ENCODE data around the gene ERBB2.
A peak's percentile ranks its signal among the peaks of the same experiment; 100 is the strongest.

ERBB2 gene

DNA sequence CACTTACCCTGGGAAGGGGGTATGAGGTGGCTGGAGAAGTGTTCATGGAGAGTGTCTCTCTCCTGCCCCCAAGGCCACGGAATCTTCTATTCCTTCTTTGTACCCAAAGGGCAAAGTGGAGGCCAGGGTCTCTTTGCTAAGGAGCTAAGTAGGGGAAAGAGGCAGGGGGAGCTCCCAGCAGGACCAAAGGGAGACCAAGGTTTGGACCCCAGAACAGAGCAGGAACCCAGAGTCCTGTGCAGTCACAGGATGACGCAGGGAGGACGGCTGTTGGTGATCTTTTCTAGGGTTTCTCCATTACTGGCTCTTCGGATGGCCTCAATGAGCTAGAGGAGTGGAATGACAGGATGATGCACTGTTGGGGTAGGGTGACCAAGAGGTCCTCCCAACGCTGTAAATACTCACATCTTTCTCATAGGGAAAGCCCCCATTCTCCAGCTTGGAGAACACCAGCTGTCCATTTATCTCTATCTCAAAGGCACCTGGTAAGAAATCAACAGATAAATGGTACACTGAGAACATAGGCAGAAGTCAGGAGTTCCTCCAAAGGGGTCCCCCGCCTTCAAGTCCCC is 29.5 kb downstream of the ERBB2 start:
- no peak for DNase-seq

GRCh38 chr17:39730095-39730921 is 30.4 kb downstream of the ERBB2 start, which contains the start of gene MIEN1:
TSS of gene MIEN1 (minus strand) at chr17:39730532. CDS start at chr17:39730495, 37 bp downstream.
- Histone ChIP-seq H3K4ac (ENCODE audit: low read depth, low read length) (peak within 1 kb of the TSS; percentile 49), H3K18ac (ENCODE audit: low read length) (peak within 1 kb of the TSS; percentile 45), H3K9ac (ENCODE audit: low read length) (peak within 1 kb of the TSS; percentile 68), H3K79me1 (ENCODE audit: low read length) (no peaks in the 10 kb centered on the region), H4K8ac (ENCODE audit: low read depth, low read length) (no peak within 1 kb of the TSS), H3K4me1 (ENCODE audit: control insufficient read depth, low read depth, low read length) (no peaks in the 10 kb centered on the region), H3K4me3 (ENCODE audit: low read length) (peak within 1 kb of the TSS; percentile 48), H2AK5ac (ENCODE audit: low read length) (no peak within 1 kb of the TSS), H3K36me3 (ENCODE audit: control insufficient read depth, insufficient read depth, low read length) (no peaks in the 10 kb centered on the region), H2BK5ac (ENCODE audit: low read length) (no peak within 1 kb of the TSS), H3K4me2 (ENCODE audit: low read length) (peak within 1 kb of the TSS; percentile 77), H2BK120ac (ENCODE audit: low read depth, low read length) (no peak within 1 kb of the TSS), H3K23ac (ENCODE audit: low read length) (no peak within 1 kb of the TSS), H3K56ac (ENCODE audit: low read length) (peak within 1 kb of the TSS; percentile 82), H4K5ac (ENCODE audit: low read length) (no peak within 1 kb of the TSS), H3K79me2 (ENCODE audit: control insufficient read depth, insufficient read depth, low read length) (no peaks in the 10 kb centered on the region), H3K27me3 (ENCODE audit: insufficient read depth, low read length, poor library complexity) (no peaks in the 10 kb centered on the region), H2BK15ac (replicated peaks; ENCODE audit: low read depth) (no peak within 1 kb of the TSS), H3K27ac (ENCODE audit: low read depth, low read length) (peak within 1 kb of the TSS; percentile 38)
- DNase-seq, result peak; percentile 91
- WGBS (ENCODE audit: extremely low coverage, insufficient coverage, low lambda C conversion rate), result no CpG with 5 or more reads among the region's 65 CpGs

More for the DNA sequence above, 29.5 kb downstream of the ERBB2 start:
- no peak overlapping the region for H3K4ac ChIP-seq (ENCODE audit: low read depth, low read length)
- no peaks in the 10 kb centered on the region for H3K79me1 ChIP-seq (ENCODE audit: low read length)
- peaks cover 3% of the 10 kb centered on the region for H3K36me3 ChIP-seq (ENCODE audit: control insufficient read depth, insufficient read depth, low read length)
- no peak overlapping the region for H4K5ac ChIP-seq (ENCODE audit: low read length)
- no peak overlapping the region for H3K23ac ChIP-seq (ENCODE audit: low read length)
- H3K27ac ChIP-seq (ENCODE audit: low read depth, low read length), result no peak overlapping the region
- no peak overlapping the region for H2BK5ac ChIP-seq (ENCODE audit: low read length)
- no peaks in the 10 kb centered on the region for H3K27me3 ChIP-seq (ENCODE audit: insufficient read depth, low read length, poor library complexity)
- H3K9ac ChIP-seq (ENCODE audit: low read length), result peak overlapping the region; percentile 68
- H3K4me3 ChIP-seq (ENCODE audit: low read length), result no peak overlapping the region
- H3K56ac ChIP-seq (ENCODE audit: low read length), result peak overlapping the region; percentile 76
- no peaks in the 10 kb centered on the region for H3K4me1 ChIP-seq (ENCODE audit: control insufficient read depth, low read depth, low read length)
- H3K18ac ChIP-seq (ENCODE audit: low read length), result no peak overlapping the region
- no peak overlapping the region for H2BK15ac ChIP-seq (replicated peaks; ENCODE audit: low read depth)
- no peak overlapping the region for H2BK120ac ChIP-seq (ENCODE audit: low read depth, low read length)
- H4K8ac ChIP-seq (ENCODE audit: low read depth, low read length), result no peak overlapping the region
- H2AK5ac ChIP-seq (ENCODE audit: low read length), result no peak overlapping the region
- H3K4me2 ChIP-seq (ENCODE audit: low read length), result no peak overlapping the region
- H3K79me2 ChIP-seq (ENCODE audit: control insufficient read depth, insufficient read depth, low read length), result no peaks in the 10 kb centered on the region
- WGBS (ENCODE audit: extremely low coverage, insufficient coverage, low lambda C conversion rate), result no CpG with 5 or more reads among the region's 6 CpGs

- WGBS (ENCODE audit: extremely low coverage, insufficient coverage, low lambda C conversion rate), result no CpG with 5 or more reads among the region's 3 CpGs
- H3K36me3 ChIP-seq (ENCODE audit: control insufficient read depth, insufficient read depth, low read length), result no peaks in the 10 kb centered on the region
Observed at GRCh38 chr17:39732586-39732985, 32.7 kb downstream of the ERBB2 start.

DNA sequence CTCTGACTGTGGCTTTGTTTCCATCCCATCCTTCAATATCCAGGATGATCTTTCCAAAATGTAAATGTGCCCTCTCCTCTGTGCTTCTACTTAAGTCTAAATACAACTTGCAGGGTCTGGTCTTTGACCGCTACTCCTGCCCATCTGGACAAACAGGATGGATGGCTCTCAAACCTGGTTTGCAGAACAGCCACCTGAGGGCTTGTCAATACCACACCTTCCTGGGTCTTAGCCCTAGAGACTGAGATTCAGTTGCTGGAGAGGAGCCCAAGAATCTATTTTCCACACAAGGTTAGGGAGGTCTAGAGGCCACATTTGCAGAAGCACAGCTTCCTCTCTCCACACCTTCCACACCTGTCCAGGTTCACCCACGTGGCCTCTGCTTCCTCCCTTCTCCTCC is 36.0 kb downstream of the ERBB2 start:
- Histone ChIP-seq H3K27me3 (ENCODE audit: insufficient read depth, low read length, poor library complexity) (no peaks in the 10 kb centered on the region), H3K18ac (ENCODE audit: low read length) (no peak overlapping the region), H2BK120ac (ENCODE audit: low read depth, low read length) (no peak overlapping the region), H3K27ac (ENCODE audit: low read depth, low read length) (no peak overlapping the region), H2BK15ac (replicated peaks; ENCODE audit: low read depth) (no peak overlapping the region), H3K23ac (ENCODE audit: low read length) (no peak overlapping the region), H3K36me3 (ENCODE audit: control insufficient read depth, insufficient read depth, low read length) (no peaks in the 10 kb centered on the region), H3K4ac (ENCODE audit: low read depth, low read length) (no peak overlapping the region), H3K4me1 (ENCODE audit: control insufficient read depth, low read depth, low read length) (no peaks in the 10 kb centered on the region), H3K4me3 (ENCODE audit: low read length) (no peak overlapping the region), H4K8ac (ENCODE audit: low read depth, low read length) (no peak overlapping the region), H3K79me2 (ENCODE audit: control insufficient read depth, insufficient read depth, low read length) (no peaks in the 10 kb centered on the region), H3K56ac (ENCODE audit: low read length) (peak overlapping the region; percentile 25), H3K79me1 (ENCODE audit: low read length) (no peaks in the 10 kb centered on the region), H3K9ac (ENCODE audit: low read length) (no peak overlapping the region), H2BK5ac (ENCODE audit: low read length) (no peak overlapping the region), H2AK5ac (ENCODE audit: low read length) (no peak overlapping the region), H3K4me2 (ENCODE audit: low read length) (no peak overlapping the region), H4K5ac (ENCODE audit: low read length) (no peak overlapping the region)
- no CpG with 5 or more reads among the region's 2 CpGs for WGBS (ENCODE audit: extremely low coverage, insufficient coverage, low lambda C conversion rate)
- no peak for DNase-seq

More at GRCh38 chr17:39732586-39732985, 32.7 kb downstream of the ERBB2 start:
- no peak overlapping the region for H2AK5ac ChIP-seq (ENCODE audit: low read length)
- H3K9ac ChIP-seq (ENCODE audit: low read length), result no peak overlapping the region
- H3K4me1 ChIP-seq (ENCODE audit: control insufficient read depth, low read depth, low read length), result no peaks in the 10 kb centered on the region
- no peak overlapping the region for H3K4me3 ChIP-seq (ENCODE audit: low read length)
- no peak overlapping the region for H3K56ac ChIP-seq (ENCODE audit: low read length)
- no peak for DNase-seq
- no peak overlapping the region for H2BK15ac ChIP-seq (replicated peaks; ENCODE audit: low read depth)
- H3K79me1 ChIP-seq (ENCODE audit: low read length), result no peaks in the 10 kb centered on the region
- H2BK5ac ChIP-seq (ENCODE audit: low read length), result no peak overlapping the region
- no peak overlapping the region for H3K4me2 ChIP-seq (ENCODE audit: low read length)
- no peak overlapping the region for H4K5ac ChIP-seq (ENCODE audit: low read length)
- no peak overlapping the region for H3K4ac ChIP-seq (ENCODE audit: low read depth, low read length)
- H4K8ac ChIP-seq (ENCODE audit: low read depth, low read length), result no peak overlapping the region
- no peak overlapping the region for H3K27ac ChIP-seq (ENCODE audit: low read depth, low read length)
- H3K18ac ChIP-seq (ENCODE audit: low read length), result no peak overlapping the region
- H2BK120ac ChIP-seq (ENCODE audit: low read depth, low read length), result no peak overlapping the region
- H3K23ac ChIP-seq (ENCODE audit: low read length), result no peak overlapping the region
- H3K27me3 ChIP-seq (ENCODE audit: insufficient read depth, low read length, poor library complexity), result no peaks in the 10 kb centered on the region
- no peaks in the 10 kb centered on the region for H3K79me2 ChIP-seq (ENCODE audit: control insufficient read depth, insufficient read depth, low read length)

- Histone ChIP-seq H3K4me2 (ENCODE audit: low read length) (no peak overlapping the region), H3K36me3 (ENCODE audit: control insufficient read depth, insufficient read depth, low read length) (no peaks in the 10 kb centered on the region), H2AK5ac (ENCODE audit: low read length) (no peak overlapping the region), H3K4ac (ENCODE audit: low read depth, low read length) (no peak overlapping the region), H3K56ac (ENCODE audit: low read length) (no peak overlapping the region), H3K4me1 (ENCODE audit: control insufficient read depth, low read depth, low read length) (no peaks in the 10 kb centered on the region), H2BK120ac (ENCODE audit: low read depth, low read length) (no peak overlapping the region), H2BK15ac (replicated peaks; ENCODE audit: low read depth) (no peak overlapping the region), H3K23ac (ENCODE audit: low read length) (no peak overlapping the region), H3K18ac (ENCODE audit: low read length) (no peak overlapping the region), H3K79me2 (ENCODE audit: control insufficient read depth, insufficient read depth, low read length) (peaks cover 4% of the 10 kb centered on the region), H3K27me3 (ENCODE audit: insufficient read depth, low read length, poor library complexity) (no peaks in the 10 kb centered on the region), H4K5ac (ENCODE audit: low read length) (no peak overlapping the region), H3K9ac (ENCODE audit: low read length) (no peak overlapping the region), H2BK5ac (ENCODE audit: low read length) (no peak overlapping the region), H4K8ac (ENCODE audit: low read depth, low read length) (no peak overlapping the region), H3K79me1 (ENCODE audit: low read length) (no peaks in the 10 kb centered on the region), H3K4me3 (ENCODE audit: low read length) (no peak overlapping the region), H3K27ac (ENCODE audit: low read depth, low read length) (no peak overlapping the region)
- peak; percentile 26 for DNase-seq
- WGBS (ENCODE audit: extremely low coverage, insufficient coverage, low lambda C conversion rate), result no CpG with 5 or more reads among the region's 10 CpGs
Observed at GRCh38 chr17:39736319-39737165, 36.7 kb downstream of the ERBB2 start.
